Caco-2 (cell line): ENCODE data around the gene CXADR. TPM values are rescaled to one million over a fixed set of nuclear protein-coding genes. Genes with fewer than 3 reads are reported as not detected.

Experiments
- BruUV-seq: library from RNA; stranded (reverse); fragments of 400-500 nt; replicated peaks from 2 replicates; lab custom pipeline; 2021; lab: Mats Ljungman, UMichigan
- CTCF ChIA-PET: fragments of 300-600 bp; sonication (Branson Sonifier 250); formaldehyde crosslinking; loops from one replicate; lab custom pipeline; 2022; ENCODE audit warnings: antibody characterized with exemption; lab: Charles Lee
- POLR2A ChIA-PET: fragments of 300-600 bp; sonication (Branson Sonifier 250); formaldehyde crosslinking; loops from one replicate; lab custom pipeline; 2022; ENCODE audit warnings: antibody characterized with exemption; lab: Charles Lee
- DNase-seq, 2 experiments: peaks; one replicate each; pipeline versions ENCODE4 v3.0.0 to v3.0.0-alpha.2; 2020 to 2022
- H3K27me3 ChIP-seq: replicated peaks from 2 replicates; pipeline ENCODE4 v1.6.0; 2011; ENCODE audit warnings: low read length; ENCODE audit not compliant: control insufficient read depth, insufficient read depth
- H3K36me3 ChIP-seq: 2 replicates; pipeline ENCODE4 v1.5.1; 2011; ENCODE audit warnings: low read length; ENCODE audit not compliant: control insufficient read depth, insufficient read depth
- H3K4me1 ChIP-seq: fragments of 250-450 bp; sonication (Bioruptor Pico); 2 replicates; pipeline ENCODE4 v1.5.1; 2020; ENCODE audit warnings: mild to moderate bottlenecking
- H3K4me3 ChIP-seq: 2 replicates; pipeline ENCODE4 v1.5.1; 2011; ENCODE audit warnings: low read depth, mild to moderate bottlenecking, control low read depth, low read length
- H3K9me3 ChIP-seq: fragments of 250-450 bp; sonication (Bioruptor Pico); 2 replicates; pipeline ENCODE4 v1.5.1; 2020; ENCODE audit warnings: mild to moderate bottlenecking, moderate library complexity
- H3K27ac Mint-ChIP-seq: one replicate; pipeline ENCODE4 v1.8.0; 2022; ENCODE audit warnings: mixed read lengths; ENCODE audit not compliant: unreplicated experiment
- H3K27me3 Mint-ChIP-seq: one replicate; pipeline ENCODE4 v1.8.0; 2022; ENCODE audit warnings: mixed read lengths; ENCODE audit not compliant: insufficient read depth, unreplicated experiment
- H3K36me3 Mint-ChIP-seq: one replicate; pipeline ENCODE4 v1.8.0; 2022; ENCODE audit warnings: mild to moderate bottlenecking, mixed read lengths; ENCODE audit not compliant: insufficient read depth, unreplicated experiment
- H3K4me1 Mint-ChIP-seq: one replicate; pipeline ENCODE4 v1.8.0; 2022; ENCODE audit warnings: low read depth, mixed read lengths; ENCODE audit not compliant: unreplicated experiment
- H3K4me3 Mint-ChIP-seq: one replicate; pipeline ENCODE4 v1.8.0; 2022; ENCODE audit warnings: mild to moderate bottlenecking, moderate library complexity, mixed read lengths; ENCODE audit not compliant: unreplicated experiment
- H3K9me3 Mint-ChIP-seq: one replicate; pipeline ENCODE4 v1.8.0; 2022; ENCODE audit warnings: mixed read lengths; ENCODE audit not compliant: unreplicated experiment
- intact Hi-C: fragments of 100-400 bp; cut with micrococcal nuclease; formaldehyde crosslinking; loops from one replicate; pipeline ENCODE4 v1.10.0; 2022; ENCODE audit not compliant: unreplicated experiment
- total RNA-seq: library from RNA; stranded (reverse); gene quantifications from 2 replicates; pipeline ENCODE4 v1.2.3, GENCODE V29; 2022
- TF ChIP-seq, protein P1 (sequence below), 2 experiments: fragments of 200-600 bp in 1 of 2; IDR thresholded peaks; 1 replicate in 1 of 2; 2 replicates in 1 of 2; pipeline versions ENCODE4 v1.5.1 to v1.8.0; 2011 to 2022; ENCODE audit warnings: antibody characterized with exemption in 1 of 2, control low read depth in 1 of 2, inconsistent platforms in 1 of 2, low read depth in 1 of 2, low read length in 1 of 2, mild to moderate bottlenecking in 1 of 2, moderate library complexity in 1 of 2; ENCODE audit not compliant: insufficient read depth in 1 of 2, severe bottlenecking in 1 of 2, unreplicated experiment in 1 of 2

CXADR gene
- total RNA-seq, 1 experiment from 2014 or later, result 102 TPM

DNA sequence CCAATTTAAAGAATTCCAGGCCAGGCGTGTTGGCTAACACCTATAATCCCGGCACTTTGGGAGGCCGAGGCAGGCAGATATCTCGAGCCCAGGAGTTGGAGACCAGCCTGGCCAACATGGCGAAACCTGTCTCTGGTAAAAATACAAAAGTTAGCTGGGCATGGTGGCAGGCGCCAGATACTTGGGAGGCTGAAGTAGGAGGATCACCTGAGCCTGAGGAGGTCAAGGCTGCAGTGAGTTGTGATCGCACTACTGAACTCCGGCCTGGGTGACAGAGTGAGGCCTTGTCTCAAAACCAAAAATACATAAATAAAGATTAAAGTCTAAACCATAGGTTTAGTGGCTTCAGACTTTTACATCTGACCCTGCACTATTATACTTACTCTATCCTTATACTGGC, 67.5 kb downstream of the CXADR start:
- intact Hi-C loops, result loop anchor here (10.0 kb wide), 1 partner anchor 116 kb away; no protein-coding TSS in a partner anchor
- H3K27ac Mint-ChIP-seq, result no peak overlapping the region
- peaks cover 30% of the 10 kb centered on the region for H3K36me3 Mint-ChIP-seq
- TF ChIP-seq, protein P1, sequence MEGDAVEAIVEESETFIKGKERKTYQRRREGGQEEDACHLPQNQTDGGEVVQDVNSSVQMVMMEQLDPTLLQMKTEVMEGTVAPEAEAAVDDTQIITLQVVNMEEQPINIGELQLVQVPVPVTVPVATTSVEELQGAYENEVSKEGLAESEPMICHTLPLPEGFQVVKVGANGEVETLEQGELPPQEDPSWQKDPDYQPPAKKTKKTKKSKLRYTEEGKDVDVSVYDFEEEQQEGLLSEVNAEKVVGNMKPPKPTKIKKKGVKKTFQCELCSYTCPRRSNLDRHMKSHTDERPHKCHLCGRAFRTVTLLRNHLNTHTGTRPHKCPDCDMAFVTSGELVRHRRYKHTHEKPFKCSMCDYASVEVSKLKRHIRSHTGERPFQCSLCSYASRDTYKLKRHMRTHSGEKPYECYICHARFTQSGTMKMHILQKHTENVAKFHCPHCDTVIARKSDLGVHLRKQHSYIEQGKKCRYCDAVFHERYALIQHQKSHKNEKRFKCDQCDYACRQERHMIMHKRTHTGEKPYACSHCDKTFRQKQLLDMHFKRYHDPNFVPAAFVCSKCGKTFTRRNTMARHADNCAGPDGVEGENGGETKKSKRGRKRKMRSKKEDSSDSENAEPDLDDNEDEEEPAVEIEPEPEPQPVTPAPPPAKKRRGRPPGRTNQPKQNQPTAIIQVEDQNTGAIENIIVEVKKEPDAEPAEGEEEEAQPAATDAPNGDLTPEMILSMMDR (IDR thresholded peaks at IDR 0.05; ENCODE audit: insufficient read depth in 1 of 2, low read depth in 1 of 2, low read length in 1 of 2, severe bottlenecking in 1 of 2, unreplicated experiment in 1 of 2), result no peak
- peaks cover 21% of the 10 kb centered on the region for H3K4me1 ChIP-seq
- ChIA-PET CTCF (no interaction called here), POLR2A (no interaction called here)
- BruUV-seq, result no TSS peak
- H3K9me3 ChIP-seq, result no peaks in the 10 kb centered on the region
- H3K9me3 Mint-ChIP-seq, result no peaks in the 10 kb centered on the region
- H3K27me3 Mint-ChIP-seq, result no peaks in the 10 kb centered on the region
- DNase-seq, result no peak
- H3K4me1 Mint-ChIP-seq, result peaks cover 25% of the 10 kb centered on the region
- no peak overlapping the region for H3K4me3 Mint-ChIP-seq
- H3K27me3 ChIP-seq, result no peaks in the 10 kb centered on the region
- H3K4me3 ChIP-seq, result no peak overlapping the region
- no peaks in the 10 kb centered on the region for H3K36me3 ChIP-seq

DNA sequence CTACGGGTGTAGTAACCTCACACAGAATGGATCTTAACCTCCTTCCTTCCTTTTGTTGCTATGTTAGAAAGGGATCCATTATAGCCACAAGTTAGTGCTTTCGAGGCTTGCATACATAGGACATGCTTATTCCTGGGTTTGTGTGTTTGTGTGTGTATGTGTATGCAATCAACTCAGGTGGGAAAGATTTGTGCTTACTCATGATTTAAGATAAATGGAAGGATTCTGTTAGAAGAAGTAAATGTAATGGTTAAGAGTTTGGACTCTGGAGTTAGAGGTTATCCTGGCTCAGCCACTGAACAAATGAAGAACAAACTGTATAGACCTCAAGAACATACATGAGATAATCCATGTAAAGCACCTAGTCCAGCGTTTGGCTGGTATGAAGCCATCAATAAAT, 71.1 kb downstream of the CXADR start:
- TF ChIP-seq, protein P1 (IDR thresholded peaks at IDR 0.05; ENCODE audit: insufficient read depth in 1 of 2, low read depth in 1 of 2, low read length in 1 of 2, severe bottlenecking in 1 of 2, unreplicated experiment in 1 of 2), result no peak
- Histone ChIP-seq H3K36me3 (no peaks in the 10 kb centered on the region), H3K9me3 (no peaks in the 10 kb centered on the region), H3K4me3 (no peak overlapping the region), H3K27me3 (no peaks in the 10 kb centered on the region), H3K4me1 (peaks cover 8% of the 10 kb centered on the region)
- Mint-ChIP-seq H3K27ac (peak overlapping the region; percentile 18), H3K9me3 (no peaks in the 10 kb centered on the region), H3K36me3 (peaks cover 21% of the 10 kb centered on the region), H3K27me3 (no peaks in the 10 kb centered on the region), H3K4me1 (peaks cover 15% of the 10 kb centered on the region), H3K4me3 (no peak overlapping the region)
- ChIA-PET POLR2A (no interaction called here), CTCF (no interaction called here)
- intact Hi-C loops, result loop anchor here (10.0 kb wide), 1 partner anchor 119 kb away; no protein-coding TSS in a partner anchor
- DNase-seq, result no peak
- BruUV-seq, result no TSS peak

DNA sequence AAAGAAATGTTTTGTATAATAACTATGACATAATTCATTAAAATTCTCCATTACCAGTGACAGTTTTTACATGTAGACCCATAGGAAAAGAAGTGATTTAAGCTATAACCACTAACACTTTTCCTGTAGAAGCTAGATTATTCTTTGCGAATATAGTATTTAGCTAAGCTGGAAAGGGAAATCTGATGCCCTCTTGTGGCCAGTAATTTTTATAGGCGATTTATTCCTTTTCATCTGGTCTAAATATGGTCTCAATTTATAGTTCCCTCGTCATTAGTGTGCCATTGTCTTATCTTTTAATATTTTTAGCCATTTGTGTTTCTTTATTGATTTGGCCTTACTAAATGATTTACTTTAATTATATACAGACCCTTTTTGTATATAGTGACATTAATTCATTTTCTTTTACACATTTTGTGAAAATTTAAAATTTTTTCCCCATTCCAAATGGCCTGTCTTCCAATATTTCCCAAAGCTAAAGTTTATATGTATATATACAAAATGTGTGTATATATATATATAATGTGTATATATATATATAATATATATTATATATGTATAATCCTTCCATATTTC, 73.1 kb downstream of the CXADR start:
- Histone ChIP-seq H3K4me1 (peaks cover 8% of the 10 kb centered on the region), H3K9me3 (no peaks in the 10 kb centered on the region), H3K4me3 (no peak overlapping the region), H3K36me3 (no peaks in the 10 kb centered on the region), H3K27me3 (no peaks in the 10 kb centered on the region)
- H3K27me3 Mint-ChIP-seq, result no peaks in the 10 kb centered on the region
- TF ChIP-seq, protein P1 (IDR thresholded peaks at IDR 0.05; ENCODE audit: insufficient read depth in 1 of 2, low read depth in 1 of 2, low read length in 1 of 2, severe bottlenecking in 1 of 2, unreplicated experiment in 1 of 2), result peak; percentile 40 to 57
- peak in 1 of 2 experiments; percentile 39 for DNase-seq
- intact Hi-C loops, result loop anchor here (1.0 to 10.0 kb wide), 3 partner anchors 73 to 199 kb away; partner anchors contain the start of gene CXADR
- H3K9me3 Mint-ChIP-seq, result no peaks in the 10 kb centered on the region
- no peak overlapping the region for H3K27ac Mint-ChIP-seq
- H3K36me3 Mint-ChIP-seq, result peaks cover 12% of the 10 kb centered on the region
- CTCF ChIA-PET, result interaction anchor here (0.6 to 2.0 kb wide), 5 partner anchors 13 to 290 kb away, joined by 3 to 35 read pairs (median 4); no protein-coding TSS in a partner anchor
- H3K4me1 Mint-ChIP-seq, result peaks cover 12% of the 10 kb centered on the region
- POLR2A ChIA-PET, result no interaction called here
- BruUV-seq, result no TSS peak
- no peak overlapping the region for H3K4me3 Mint-ChIP-seq
